Hepatocyte (in vitro differentiated cells): Measurements from ENCODE around the gene TMEM39B.

Experiments used
- CTCF ChIP-seq: fragments of 200-600 bp; sonication (generic); IDR thresholded peaks from 2 replicates; pipeline ENCODE4 v1.5.1; 2016; ENCODE audit warnings: antibody characterized with exemption, mild to moderate bottlenecking; ENCODE audit not compliant: poor library complexity
- EZH2 ChIP-seq: fragments of 200-600 bp; sonication (generic); IDR thresholded peaks from 2 replicates; pipeline ENCODE4 v1.6.1; 2016; ENCODE audit warnings: antibody characterized with exemption, mild to moderate bottlenecking, borderline replicate concordance
- EZH2phosphoT487 ChIP-seq: fragments of 200-600 bp; sonication (generic); IDR thresholded peaks from one replicate; pipeline ENCODE4 v1.6.1; 2018; ENCODE audit warnings: antibody characterized with exemption, mild to moderate bottlenecking, low read depth, moderate library complexity; ENCODE audit not compliant: unreplicated experiment, severe bottlenecking

- no peak for TF ChIP-seq EZH2phosphoT487
- no peak for TF ChIP-seq CTCF
- no peak for TF ChIP-seq EZH2
These were observed 41.7 kb downstream of the TMEM39B start for GRCh38 chr1:32114420-32114819.
